Measurements from ENCODE around the gene CEP57. TPM values are rescaled to one million over a fixed set of nuclear protein-coding genes. Genes with fewer than 3 reads are reported as not detected.

The CEP57 gene
- total RNA-seq, 2 donors from 2014 or later: 39.9 to 47.3 TPM

- Histone ChIP-seq H3K9ac (ENCODE audit: low read depth in 2 of 2, low read length in 2 of 2) (no peak overlapping the region), H3K36me3 (no peaks in the 10 kb centered on the region), H3K4me3 (no peak overlapping the region), H3K27ac (no peak overlapping the region), H3K4me1 (no peaks in the 10 kb centered on the region), H3K9me3 (no peaks in the 10 kb centered on the region), H3K27me3 (no peaks in the 10 kb centered on the region)
- DNase-seq: no peak
- no peak for TF ChIP-seq CTCF (IDR thresholded peaks at IDR 0.05)
- intact Hi-C loops (cut with DNase I): no loop called here
Measured at GRCh38 chr11:95829580-95830259, 39.4 kb downstream of the CEP57 start.

GRCh38 chr11:95831198-95831883 lies 41.0 kb downstream of the CEP57 start:
- no peak for DNase-seq
- intact Hi-C loops (cut with DNase I): no loop called here
- Histone ChIP-seq H3K27me3 (no peaks in the 10 kb centered on the region), H3K9ac (ENCODE audit: low read depth in 2 of 2, low read length in 2 of 2) (no peak overlapping the region), H3K9me3 (no peaks in the 10 kb centered on the region), H3K36me3 (no peaks in the 10 kb centered on the region), H3K4me1 (no peaks in the 10 kb centered on the region), H3K4me3 (no peak overlapping the region), H3K27ac (no peak overlapping the region)
- no peak for TF ChIP-seq CTCF (IDR thresholded peaks at IDR 0.05)

- intact Hi-C loops (cut with DNase I): no loop called here
- TF ChIP-seq CTCF (IDR thresholded peaks at IDR 0.05): no peak
- Histone ChIP-seq H3K27me3 (no peaks in the 10 kb centered on the region), H3K9ac (ENCODE audit: low read depth in 2 of 2, low read length in 2 of 2) (no peak overlapping the region), H3K4me1 (no peaks in the 10 kb centered on the region), H3K27ac (no peak overlapping the region), H3K36me3 (no peaks in the 10 kb centered on the region), H3K4me3 (no peak overlapping the region), H3K9me3 (no peaks in the 10 kb centered on the region)
- DNase-seq: no peak
Measured at GRCh38 chr11:95832763-95833162, 42.5 kb downstream of the CEP57 start.

- Histone ChIP-seq H3K9me3 (no peaks in the 10 kb centered on the region), H3K4me3 (no peak overlapping the region), H3K27me3 (no peaks in the 10 kb centered on the region), H3K36me3 (no peaks in the 10 kb centered on the region), H3K9ac (ENCODE audit: low read depth in 2 of 2, low read length in 2 of 2) (no peak overlapping the region), H3K27ac (no peak overlapping the region), H3K4me1 (no peaks in the 10 kb centered on the region)
- intact Hi-C loops (cut with DNase I): no loop called here
- no peak for TF ChIP-seq CTCF (IDR thresholded peaks at IDR 0.05)
- DNase-seq: no peak
Measured at GRCh38 chr11:95833378-95833777, 43.1 kb downstream of the CEP57 start.

GRCh38 chr11:95835351-95835750 lies 45.1 kb downstream of the CEP57 start:
- Histone ChIP-seq H3K9ac (ENCODE audit: low read depth in 2 of 2, low read length in 2 of 2) (no peak overlapping the region), H3K4me3 (no peak overlapping the region), H3K36me3 (no peaks in the 10 kb centered on the region), H3K27ac (no peak overlapping the region), H3K9me3 (no peaks in the 10 kb centered on the region), H3K4me1 (no peaks in the 10 kb centered on the region), H3K27me3 (no peaks in the 10 kb centered on the region)
- DNase-seq: no peak
- intact Hi-C loops (cut with DNase I): no loop called here
- TF ChIP-seq CTCF (IDR thresholded peaks at IDR 0.05): no peak
